ENCODE data around the gene PLEKHG3.

The PLEKHG3 gene

DNA sequence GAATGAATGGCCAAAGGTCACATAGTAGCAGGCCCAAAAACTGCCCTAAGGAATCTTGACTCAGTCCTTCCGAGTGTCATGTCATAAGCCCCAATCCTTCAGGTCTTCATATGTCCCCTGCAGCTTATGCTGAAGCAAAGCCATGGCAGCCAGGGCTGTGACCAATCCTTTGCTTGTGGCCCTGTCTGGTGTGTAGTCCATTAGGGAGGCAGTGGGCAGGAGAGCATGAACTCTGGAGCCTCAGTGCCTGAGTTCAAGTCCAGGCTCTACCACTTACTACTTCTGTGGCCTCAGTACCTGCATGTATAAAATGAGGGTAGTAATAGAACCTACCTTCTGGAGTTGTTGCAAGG is 20.3 kb downstream of the PLEKHG3 start:
- Histone ChIP-seq H3K4me1 (peaks cover 32% of the 10 kb centered on the region), H3K9me3 (no peaks in the 10 kb centered on the region), H3K27me3 (no peaks in the 10 kb centered on the region), H3K36me3 (peaks cover 19% of the 10 kb centered on the region), H3K4me3 (ENCODE audit: low read depth, low read length) (no peak overlapping the region)
- TF ChIP-seq, protein P1, sequence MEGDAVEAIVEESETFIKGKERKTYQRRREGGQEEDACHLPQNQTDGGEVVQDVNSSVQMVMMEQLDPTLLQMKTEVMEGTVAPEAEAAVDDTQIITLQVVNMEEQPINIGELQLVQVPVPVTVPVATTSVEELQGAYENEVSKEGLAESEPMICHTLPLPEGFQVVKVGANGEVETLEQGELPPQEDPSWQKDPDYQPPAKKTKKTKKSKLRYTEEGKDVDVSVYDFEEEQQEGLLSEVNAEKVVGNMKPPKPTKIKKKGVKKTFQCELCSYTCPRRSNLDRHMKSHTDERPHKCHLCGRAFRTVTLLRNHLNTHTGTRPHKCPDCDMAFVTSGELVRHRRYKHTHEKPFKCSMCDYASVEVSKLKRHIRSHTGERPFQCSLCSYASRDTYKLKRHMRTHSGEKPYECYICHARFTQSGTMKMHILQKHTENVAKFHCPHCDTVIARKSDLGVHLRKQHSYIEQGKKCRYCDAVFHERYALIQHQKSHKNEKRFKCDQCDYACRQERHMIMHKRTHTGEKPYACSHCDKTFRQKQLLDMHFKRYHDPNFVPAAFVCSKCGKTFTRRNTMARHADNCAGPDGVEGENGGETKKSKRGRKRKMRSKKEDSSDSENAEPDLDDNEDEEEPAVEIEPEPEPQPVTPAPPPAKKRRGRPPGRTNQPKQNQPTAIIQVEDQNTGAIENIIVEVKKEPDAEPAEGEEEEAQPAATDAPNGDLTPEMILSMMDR (IDR thresholded peaks at IDR 0.05; ENCODE audit: low read depth, low read length): no peak
- peak; percentile 2 for DNase-seq

DNA sequence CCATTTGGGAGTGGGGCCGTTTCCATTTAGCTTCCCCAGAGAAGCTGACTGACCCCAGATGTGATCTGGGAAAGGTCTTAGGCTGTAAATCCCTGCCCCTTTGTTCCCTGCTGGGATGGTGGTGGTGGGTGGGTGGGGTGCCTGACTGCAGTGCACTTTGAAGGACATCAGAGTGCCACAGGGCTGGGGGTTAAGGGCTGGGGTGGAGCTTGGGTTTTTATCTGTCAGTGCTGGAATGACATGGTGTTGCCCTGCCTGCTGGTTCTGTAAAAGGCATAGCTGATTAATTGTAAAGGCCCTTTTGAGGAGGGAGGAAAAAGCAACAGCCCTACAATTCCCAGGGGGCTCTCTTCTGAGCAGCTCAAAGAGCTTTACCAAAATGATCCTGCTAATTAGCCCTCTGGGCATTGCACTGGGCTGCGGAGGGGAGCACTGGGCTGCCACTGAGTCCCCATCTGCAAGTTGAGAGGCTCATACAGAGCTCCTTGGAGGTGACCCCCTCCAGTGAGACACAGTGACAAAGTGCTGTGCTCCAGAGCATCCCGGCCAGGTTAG is 21.1 kb downstream of the PLEKHG3 start:
- TF ChIP-seq, protein P1 (IDR thresholded peaks at IDR 0.05; ENCODE audit: low read depth, low read length): no peak
- no peak overlapping the region for H3K4me3 ChIP-seq (ENCODE audit: low read depth, low read length)
- no peaks in the 10 kb centered on the region for H3K9me3 ChIP-seq
- peaks cover 32% of the 10 kb centered on the region for H3K4me1 ChIP-seq
- no peak for DNase-seq
- no peaks in the 10 kb centered on the region for H3K27me3 ChIP-seq
- H3K36me3 ChIP-seq: peaks cover 19% of the 10 kb centered on the region

DNA sequence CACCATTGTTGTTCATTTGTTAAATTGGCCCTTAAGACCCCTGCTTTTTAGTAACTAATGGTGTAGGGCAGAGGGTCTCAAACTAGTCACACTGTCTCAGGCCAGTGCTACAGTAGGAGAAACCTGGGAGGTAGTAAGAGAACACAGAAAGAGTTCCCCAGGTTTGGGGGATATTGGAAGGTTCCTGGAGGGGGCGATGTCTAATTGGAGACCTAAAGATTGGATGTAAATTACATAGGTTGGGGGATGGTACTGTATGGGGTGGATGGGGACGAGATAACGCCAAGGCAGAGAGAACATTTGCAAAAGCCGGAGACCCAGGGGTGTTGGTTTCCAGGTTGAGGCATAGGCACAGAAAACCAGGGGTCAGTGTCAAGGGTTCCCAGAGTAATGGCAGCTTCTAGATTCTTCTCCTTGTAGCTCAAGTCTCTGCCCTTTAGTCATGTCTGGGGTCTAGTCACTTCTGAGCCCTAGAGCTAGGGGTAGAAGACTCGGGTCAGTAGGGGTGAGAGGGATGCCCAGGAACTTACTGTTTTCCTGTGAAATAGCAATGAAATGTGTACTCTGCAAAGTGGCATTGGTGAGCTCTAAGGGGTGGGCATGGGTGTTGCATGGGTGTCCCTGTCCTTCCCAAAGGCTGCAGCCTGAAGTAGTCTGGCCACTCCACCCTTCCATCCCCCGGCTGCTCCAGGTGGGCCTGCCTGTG is 21.8 kb downstream of the PLEKHG3 start:
- no peaks in the 10 kb centered on the region for H3K27me3 ChIP-seq
- H3K9me3 ChIP-seq: no peaks in the 10 kb centered on the region
- H3K4me3 ChIP-seq (ENCODE audit: low read depth, low read length): no peak overlapping the region
- TF ChIP-seq, protein P1 (IDR thresholded peaks at IDR 0.05; ENCODE audit: low read depth, low read length): peak; percentile 19; the same call in 1 of the 2 replicates
- H3K4me1 ChIP-seq: peaks cover 30% of the 10 kb centered on the region
- DNase-seq: no peak
- peaks cover 24% of the 10 kb centered on the region for H3K36me3 ChIP-seq

DNA sequence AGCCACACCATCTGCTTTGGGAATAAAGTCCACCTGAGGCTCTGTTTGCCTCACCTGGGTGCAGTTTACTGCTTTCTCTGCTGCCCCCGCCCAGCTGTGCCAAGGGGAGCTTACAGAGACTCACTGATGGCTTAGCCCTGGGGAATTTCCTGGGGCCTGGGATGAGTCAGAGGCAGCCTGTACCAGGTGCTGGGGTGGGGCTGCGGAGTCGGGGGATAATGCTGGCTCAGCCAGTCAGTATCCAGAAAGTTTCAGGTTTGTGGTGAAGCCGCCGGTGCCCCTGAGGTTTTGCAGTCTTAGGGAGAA is 22.3 kb downstream of the PLEKHG3 start:
- Histone ChIP-seq H3K36me3 (peaks cover 29% of the 10 kb centered on the region), H3K4me3 (ENCODE audit: low read depth, low read length) (no peak overlapping the region), H3K4me1 (peaks cover 25% of the 10 kb centered on the region), H3K9me3 (no peaks in the 10 kb centered on the region), H3K27me3 (no peaks in the 10 kb centered on the region)
- peak; percentile 64 for DNase-seq
- TF ChIP-seq, protein P1 (IDR thresholded peaks at IDR 0.05; ENCODE audit: low read depth, low read length): no peak

DNA sequence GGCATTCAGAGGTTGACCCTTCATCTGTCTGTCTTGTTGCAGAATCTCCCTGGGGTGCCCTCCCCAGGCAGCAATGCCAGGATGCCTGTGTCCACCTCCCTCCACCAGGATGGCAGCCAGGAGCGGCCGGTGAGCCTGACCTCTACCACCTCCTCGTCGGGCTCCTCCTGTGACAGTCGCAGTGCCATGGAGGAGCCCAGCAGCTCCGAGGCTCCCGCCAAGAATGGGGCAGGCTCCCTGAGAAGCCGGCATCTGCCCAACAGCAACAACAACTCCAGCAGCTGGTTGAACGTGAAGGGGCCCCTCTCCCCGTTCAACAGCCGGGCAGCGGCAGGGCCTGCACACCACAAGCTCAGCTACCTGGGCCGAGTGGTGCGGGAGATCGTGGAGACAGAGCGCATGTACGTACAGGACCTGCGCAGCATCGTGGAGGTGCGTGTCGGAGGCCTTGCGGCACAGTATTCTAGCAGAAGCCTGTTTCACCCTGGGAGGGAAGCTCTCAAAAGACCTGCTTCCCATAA is 23.4 kb downstream of the PLEKHG3 start:
- Histone ChIP-seq H3K4me3 (ENCODE audit: low read depth, low read length) (no peak overlapping the region), H3K36me3 (peaks cover 40% of the 10 kb centered on the region), H3K27me3 (no peaks in the 10 kb centered on the region), H3K4me1 (peaks cover 25% of the 10 kb centered on the region), H3K9me3 (no peaks in the 10 kb centered on the region)
- TF ChIP-seq, protein P1 (IDR thresholded peaks at IDR 0.05; ENCODE audit: low read depth, low read length): no peak
- DNase-seq: no peak

DNA sequence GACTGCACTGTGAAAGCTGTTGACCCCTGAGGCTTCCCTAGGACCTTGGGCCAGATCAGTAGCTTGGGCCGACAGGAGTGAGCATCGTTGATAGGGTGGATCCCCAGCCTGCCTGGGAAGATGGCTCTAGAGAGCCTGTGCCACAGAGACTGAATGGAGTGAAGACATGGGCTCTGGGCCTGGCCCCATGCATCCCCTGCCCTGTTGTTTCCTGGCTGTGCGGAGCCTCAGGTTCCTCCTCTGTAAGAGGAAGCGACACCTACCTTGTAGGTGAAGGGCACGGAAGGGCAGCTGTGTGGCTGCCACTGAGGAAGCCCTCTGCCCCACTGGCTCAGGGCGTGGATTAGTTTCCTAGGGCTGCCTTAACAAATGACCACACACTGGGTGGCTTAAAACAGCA is 23.9 kb downstream of the PLEKHG3 start:
- no peaks in the 10 kb centered on the region for H3K27me3 ChIP-seq
- no peaks in the 10 kb centered on the region for H3K9me3 ChIP-seq
- no peak overlapping the region for H3K4me3 ChIP-seq (ENCODE audit: low read depth, low read length)
- DNase-seq: no peak
- peaks cover 25% of the 10 kb centered on the region for H3K4me1 ChIP-seq
- H3K36me3 ChIP-seq: peaks cover 43% of the 10 kb centered on the region
- TF ChIP-seq, protein P1 (IDR thresholded peaks at IDR 0.05; ENCODE audit: low read depth, low read length): no peak

Measured in BE2C (cell line).